ENCODE measurements around the gene MYL5. TPM values are rescaled to one million over a fixed set of nuclear protein-coding genes. Genes with fewer than 3 reads are reported as not detected.
"Not testable (repeated sequence)": the region's sequence is repeated elsewhere in the genome, so short reads cannot be mapped to it uniquely, and the experiment has no call there.

Gene MYL5
- total RNA-seq, 1 experiment from 2014 or later = 13.8 TPM

GRCh38 chr4:684623-685327 is 10.4 kb downstream of the MYL5 start:
- DNase-seq (ENCODE audit: low spot score) = no peak

- no peak for DNase-seq (ENCODE audit: low spot score)
These were observed 11.5 kb downstream of the MYL5 start for GRCh38 chr4:685679-686412.

- DNase-seq (ENCODE audit: low spot score) = no peak
These were observed 12.2 kb downstream of the MYL5 start for GRCh38 chr4:686413-687040.

- DNase-seq (ENCODE audit: low spot score) = peak; percentile 84
These were observed 13.0 kb downstream of the MYL5 start for GRCh38 chr4:687048-687970.

GRCh38 chr4:687971-688853 is 13.9 kb downstream of the MYL5 start:
- DNase-seq (ENCODE audit: low spot score) = no peak

- no peak for DNase-seq (ENCODE audit: low spot score)
These were observed 14.7 kb downstream of the MYL5 start, which contains the start of gene SLC49A3 for GRCh38 chr4:688854-689681. TSS of gene SLC49A3 (minus strand) at chr4:689151. CDS start at chr4:689127, 24 bp downstream.

GRCh38 chr4:689723-690122 is 15.4 kb downstream of the MYL5 start:
- DNase-seq (ENCODE audit: low spot score) = no peak

- DNase-seq (ENCODE audit: low spot score) = no peak
These were observed 18.6 kb downstream of the MYL5 start for GRCh38 chr4:692771-693554.

- DNase-seq (ENCODE audit: low spot score) = not testable (repeated sequence)
These were observed 20.1 kb downstream of the MYL5 start for GRCh38 chr4:694341-694940.

- no peak for DNase-seq (ENCODE audit: low spot score)
These were observed 25.7 kb downstream of the MYL5 start for GRCh38 chr4:699816-700580.

- no peak for DNase-seq (ENCODE audit: low spot score)
These were observed 26.4 kb downstream of the MYL5 start for GRCh38 chr4:700587-701264.

- no peak for DNase-seq (ENCODE audit: low spot score)
These were observed 28.3 kb downstream of the MYL5 start for GRCh38 chr4:702618-703048.

GRCh38 chr4:703336-704197 is 29.2 kb downstream of the MYL5 start:
- no peak for DNase-seq (ENCODE audit: low spot score)

GRCh38 chr4:704198-704891 is 30.0 kb downstream of the MYL5 start:
- no peak for DNase-seq (ENCODE audit: low spot score)

- DNase-seq (ENCODE audit: low spot score) = no peak
These were observed 30.6 kb downstream of the MYL5 start for GRCh38 chr4:704971-705277.
